COLO829 (cell line): ENCODE results near the gene PLEKHH3.
"Not testable (repeated sequence)": the region's sequence is repeated elsewhere in the genome, so short reads cannot be mapped to it uniquely, and the experiment has no call there.

ENCODE experiments used
- DNase-seq: peaks from one replicate; pipeline ENCODE4 v3.0.0; 2012; ENCODE audit warnings: low spot score

Gene PLEKHH3

GRCh38 chr17:42629411-42630009 is 47.3 kb downstream of the PLEKHH3 start:
- no peak for DNase-seq

GRCh38 chr17:42627032-42627764 is 49.6 kb downstream of the PLEKHH3 start:
- DNase-seq = not testable (repeated sequence)

DNA sequence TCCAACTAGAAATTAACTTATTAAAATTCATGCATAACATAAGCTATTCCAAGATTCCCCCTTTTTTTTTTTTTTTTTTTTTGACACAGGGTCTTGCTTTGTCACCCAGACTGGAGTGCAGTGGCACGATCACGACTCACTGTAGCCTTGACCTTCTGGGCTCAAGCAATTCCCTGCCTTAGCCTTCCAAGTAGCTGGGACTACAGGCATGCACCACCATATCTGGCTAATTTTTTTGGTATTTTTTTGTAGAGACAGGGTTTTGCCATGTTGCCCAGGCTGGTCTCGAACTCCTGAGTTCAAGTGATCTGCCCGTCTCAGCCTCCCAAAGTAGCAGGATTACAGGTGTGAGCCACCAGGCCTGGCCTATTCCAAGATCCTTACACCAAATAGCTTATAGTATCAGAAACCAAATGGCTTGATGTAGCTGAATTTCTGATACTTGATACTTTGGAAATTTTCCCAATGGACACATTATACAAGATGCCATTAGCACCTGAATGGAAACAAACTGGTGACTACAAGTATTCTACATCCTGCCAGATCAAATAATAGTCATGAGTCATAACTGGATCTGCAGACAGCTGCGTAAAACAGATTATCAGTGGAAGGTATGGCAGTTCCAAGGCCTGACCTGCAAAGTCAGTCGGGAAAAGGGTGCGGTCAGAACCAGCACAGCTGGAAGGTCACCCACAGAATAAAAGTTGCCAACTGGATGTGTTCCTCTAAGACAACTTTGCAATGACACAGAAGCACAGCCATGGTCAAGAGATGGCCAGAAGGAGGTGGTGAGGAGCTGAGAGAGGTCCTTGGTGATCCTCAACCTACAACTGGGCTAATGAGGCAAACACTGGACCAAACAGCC is 52.8 kb downstream of the PLEKHH3 start:
- no peak for DNase-seq

DNA sequence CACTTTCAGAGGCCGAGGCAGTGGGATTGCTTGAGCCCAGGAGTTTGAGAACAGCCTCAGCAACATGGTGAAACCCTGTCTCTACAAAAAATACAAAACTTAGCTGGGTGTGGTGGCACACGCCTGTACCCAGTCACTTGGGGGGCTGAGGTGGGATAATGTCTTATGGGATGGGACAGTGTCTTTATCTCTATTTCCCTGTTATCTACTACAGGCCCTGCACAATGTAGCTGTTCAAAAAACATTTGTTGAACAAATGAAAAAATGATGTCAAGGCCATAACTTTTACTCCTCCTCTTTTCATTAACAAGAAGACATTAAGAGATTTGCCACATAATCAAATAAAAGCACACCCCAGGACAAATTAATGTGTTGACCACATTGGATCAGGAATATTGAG is 53.5 kb downstream of the PLEKHH3 start:
- no peak for DNase-seq

DNA sequence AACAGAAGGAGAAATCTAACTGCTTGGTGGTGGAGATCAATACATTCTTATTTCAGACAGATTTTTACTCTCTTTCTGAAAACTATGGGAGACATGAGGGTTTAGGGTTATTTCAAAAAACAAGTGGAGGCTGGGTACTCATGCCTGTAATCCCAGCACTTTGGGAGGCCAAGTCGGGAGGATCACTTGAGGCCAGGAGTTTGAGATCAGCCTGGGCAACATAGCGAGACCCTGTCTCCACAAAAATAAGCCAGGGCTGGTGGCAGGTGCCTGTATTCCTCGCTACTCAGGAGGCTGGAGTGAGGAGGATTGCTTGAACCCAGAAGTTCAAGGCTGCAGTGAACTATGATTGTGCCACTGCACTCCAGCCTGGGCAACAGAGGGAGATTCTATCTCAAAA is 54.8 kb downstream of the PLEKHH3 start:
- not testable (repeated sequence) for DNase-seq

GRCh38 chr17:42618442-42619150 is 58.2 kb downstream of the PLEKHH3 start:
- DNase-seq = no peak

- DNase-seq = no peak
These were observed 58.8 kb downstream of the PLEKHH3 start for GRCh38 chr17:42617956-42618431.
